Measurements from ENCODE around the gene HTATSF1.

- TF ChIP-seq TAF1 (IDR thresholded peaks at IDR 0.05; ENCODE audit: low read depth, low read length) = no peak
- TF ChIP-seq POLR2AphosphoS5 (IDR thresholded peaks at IDR 0.05; ENCODE audit: low read depth, low read length) = no peak
Observed at GRCh38 chrX:136555694-136556093, 58.3 kb downstream of the HTATSF1 start.

Data from GM12891 (cell line).